HG02870 (cell line): ENCODE measurements around the gene ZPR1.
"Not testable (repeated sequence)": the region's sequence is repeated elsewhere in the genome, so short reads cannot be mapped to it uniquely, and the experiment has no call there.

Experiments
- ATAC-seq: cut with Tn5 transposase; IDR thresholded peaks from one replicate; pipeline ENCODE4 v1.9.1; 2021; ENCODE audit warnings: mild to moderate bottlenecking, moderate library complexity; ENCODE audit not compliant: unreplicated experiment

Gene ZPR1

DNA sequence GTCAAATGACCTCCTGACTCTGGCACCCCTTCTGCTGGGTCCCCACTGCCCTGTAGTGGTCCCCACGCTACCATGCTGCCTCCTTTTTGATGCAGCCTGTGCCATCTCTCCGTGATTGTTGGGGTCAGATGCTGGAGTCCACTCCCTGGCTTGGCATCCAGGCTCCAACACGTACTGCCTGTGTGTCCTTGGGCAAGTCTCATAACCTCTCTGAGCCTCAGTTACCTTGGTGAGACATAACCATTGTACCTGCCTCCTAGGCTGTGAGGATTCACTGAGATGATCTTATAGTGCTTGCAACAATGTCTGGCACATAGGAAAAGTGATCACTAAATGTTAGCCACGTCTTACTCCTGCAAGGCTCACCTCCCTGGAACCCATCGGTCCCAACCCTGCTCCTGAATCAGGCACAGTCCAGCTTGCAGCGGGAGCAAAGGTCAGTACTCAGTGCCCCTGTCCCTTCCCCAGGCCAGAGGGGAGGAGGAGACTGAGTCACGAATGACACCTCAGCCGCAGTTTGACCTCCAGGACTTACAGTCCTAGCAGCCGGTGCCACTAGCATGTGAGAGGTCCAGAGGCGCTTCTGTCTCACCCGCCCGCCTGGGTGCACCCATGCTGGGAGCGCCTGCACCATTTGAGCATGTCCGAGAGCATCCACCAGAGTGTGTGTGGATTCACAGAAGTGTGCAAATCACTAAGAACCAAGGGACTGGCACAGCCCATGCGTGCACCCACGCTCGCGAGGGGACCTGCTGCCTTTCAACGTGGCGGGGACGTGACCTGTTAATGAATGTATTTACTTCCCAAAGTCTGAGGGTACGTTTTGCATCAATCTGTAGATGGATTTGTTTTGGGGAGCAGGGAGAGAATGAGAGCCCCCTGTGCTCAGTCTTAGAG, 38.3 kb upstream of the ZPR1 start:
- ATAC-seq, result no peak

DNA sequence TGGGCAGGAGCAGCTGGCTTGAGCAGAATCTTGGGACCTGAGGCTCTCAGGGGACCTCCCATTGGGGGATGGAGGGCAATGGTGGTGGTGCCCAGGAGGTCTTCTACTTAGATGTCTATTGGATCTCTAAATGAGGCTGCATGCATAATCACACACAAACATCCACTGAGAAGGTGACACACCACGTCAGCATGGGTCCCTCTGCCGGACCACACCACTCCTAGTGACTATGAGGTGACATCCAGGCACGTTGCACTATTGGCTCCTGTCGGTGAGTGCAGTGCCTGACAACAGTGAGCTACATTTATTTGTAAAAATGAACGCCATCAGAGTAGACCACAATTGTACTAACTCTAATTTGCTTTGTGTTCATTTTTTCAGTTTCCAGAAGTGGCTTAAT, 37.6 kb upstream of the ZPR1 start:
- no peak for ATAC-seq

DNA sequence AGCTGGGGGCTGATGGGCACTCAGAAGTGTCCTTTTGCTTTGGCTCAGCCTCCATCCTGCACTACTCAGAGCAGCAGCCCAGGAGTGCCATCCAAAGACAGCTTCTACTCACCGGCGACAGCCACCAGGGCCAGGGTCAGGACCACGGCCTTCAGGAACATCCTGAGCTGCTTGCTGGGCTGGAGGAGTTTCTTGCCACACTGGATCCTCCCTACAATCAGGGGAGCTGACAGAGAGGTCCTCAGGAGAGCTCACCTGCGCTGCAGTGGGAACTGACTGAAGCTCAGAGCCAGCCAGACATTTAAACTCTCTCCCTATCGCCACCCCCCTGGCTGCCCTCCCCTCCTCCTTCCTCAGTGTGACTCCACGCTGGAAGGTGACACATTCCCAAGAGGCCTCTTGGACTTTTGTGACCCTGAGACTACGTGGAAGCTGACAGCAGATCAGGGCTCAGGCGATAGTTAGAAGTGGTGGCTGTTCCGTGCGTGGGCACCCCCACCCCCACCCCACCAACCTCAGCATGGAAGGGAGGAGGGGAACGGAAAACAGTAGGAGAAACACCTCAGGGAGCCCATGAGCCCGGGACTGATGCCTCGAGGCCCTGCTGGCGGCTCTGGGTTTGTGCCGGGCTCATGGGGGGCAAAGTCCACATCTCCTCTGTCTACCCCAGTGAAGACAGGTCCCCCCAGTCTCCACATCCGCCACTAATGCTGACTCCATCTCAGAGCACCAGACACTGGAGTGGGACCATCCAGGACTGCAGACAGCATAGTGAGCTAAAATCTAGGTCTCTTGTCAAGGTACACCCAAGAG, 35.4 kb upstream of the ZPR1 start, which contains the start of gene APOA4:
APOA4 (minus strand) TSS at position 274 of the 813 bp plus-strand sequence; CDS start at position 161, 113 bp downstream.
- no peak for ATAC-seq

DNA sequence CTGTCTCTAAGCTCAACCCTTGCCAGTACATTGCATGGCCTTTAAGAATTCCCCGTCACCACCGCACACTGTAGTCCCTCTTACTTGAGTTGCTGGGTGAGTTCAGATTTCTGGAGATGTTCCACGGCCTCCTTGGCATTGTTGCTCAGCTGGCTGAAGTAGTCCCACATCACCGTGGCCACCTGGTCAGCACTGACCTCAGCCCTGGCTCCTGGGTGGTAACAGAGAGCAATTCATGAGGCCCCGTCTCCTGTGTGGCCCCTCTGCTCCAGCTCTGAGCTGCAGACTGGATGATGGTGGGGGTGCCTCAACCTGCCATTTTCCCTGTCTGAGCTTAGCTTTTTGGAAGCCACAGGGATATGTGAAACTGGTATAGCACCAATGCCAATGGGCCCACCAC, 34.8 kb upstream of the ZPR1 start:
- ATAC-seq, result no peak

DNA sequence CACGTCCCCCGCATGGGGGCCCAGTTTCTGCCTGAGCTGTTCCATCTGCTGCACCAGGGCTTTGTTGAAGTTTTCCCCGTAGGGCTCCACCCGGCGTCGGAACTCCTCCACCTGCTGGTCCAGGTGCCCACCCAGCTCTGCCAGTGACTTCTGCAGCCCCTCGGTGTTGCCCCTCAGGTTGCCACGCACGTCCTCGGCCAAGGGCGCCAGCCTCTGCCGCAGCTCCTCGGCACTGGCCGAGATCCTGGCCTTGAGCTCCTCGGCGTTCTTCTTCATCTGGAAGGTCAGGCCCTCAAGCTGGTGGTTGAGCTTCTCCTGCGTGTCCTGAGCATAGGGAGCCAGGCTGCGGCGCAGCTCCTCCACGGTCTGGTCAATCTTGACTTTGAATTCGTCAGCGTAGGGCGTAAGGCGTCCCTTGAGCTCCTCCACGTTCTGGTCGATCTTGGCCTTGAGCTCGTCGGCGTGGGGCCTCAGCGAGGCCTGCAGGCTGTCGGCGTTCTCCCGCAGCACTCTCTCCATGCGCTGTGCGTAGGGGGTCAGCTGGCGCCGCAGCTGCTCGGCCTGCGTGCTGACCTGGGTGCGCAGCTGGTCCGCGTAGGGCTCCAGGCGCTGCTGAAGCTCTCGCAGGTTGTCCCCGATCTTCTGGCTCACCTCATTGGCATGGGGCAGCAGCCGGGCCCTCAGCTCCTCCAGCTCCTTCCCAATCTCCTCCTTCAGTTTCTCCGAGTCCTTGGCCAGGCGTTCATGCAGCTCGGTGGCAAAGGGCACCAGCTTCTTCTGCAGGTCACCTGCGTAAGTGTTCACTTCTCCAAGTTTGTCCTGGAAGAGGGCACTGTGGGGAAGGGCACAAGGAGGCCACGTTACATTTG, 33.5 kb upstream of the ZPR1 start:
- no peak for ATAC-seq

DNA sequence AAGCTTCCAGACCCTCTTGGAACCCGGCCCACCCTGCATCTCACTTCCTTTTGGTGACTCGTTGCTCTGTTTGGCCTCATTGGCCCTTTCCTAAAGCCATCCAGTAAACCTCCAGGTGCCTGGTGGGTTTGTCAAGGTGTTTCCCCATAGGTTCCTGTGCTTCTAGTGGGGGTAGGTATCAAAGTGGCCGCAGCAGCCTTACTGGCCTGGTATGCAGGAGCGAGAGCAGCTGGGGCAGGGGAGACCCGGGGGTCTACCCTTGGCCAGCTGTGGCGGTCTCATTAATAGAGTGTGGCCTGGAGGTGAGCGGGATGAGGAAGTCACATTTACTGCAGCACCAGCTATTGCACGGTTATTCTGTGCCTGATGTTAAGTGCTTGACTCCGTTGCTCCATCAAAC, 31.2 kb upstream of the ZPR1 start:
- ATAC-seq, result no peak

DNA sequence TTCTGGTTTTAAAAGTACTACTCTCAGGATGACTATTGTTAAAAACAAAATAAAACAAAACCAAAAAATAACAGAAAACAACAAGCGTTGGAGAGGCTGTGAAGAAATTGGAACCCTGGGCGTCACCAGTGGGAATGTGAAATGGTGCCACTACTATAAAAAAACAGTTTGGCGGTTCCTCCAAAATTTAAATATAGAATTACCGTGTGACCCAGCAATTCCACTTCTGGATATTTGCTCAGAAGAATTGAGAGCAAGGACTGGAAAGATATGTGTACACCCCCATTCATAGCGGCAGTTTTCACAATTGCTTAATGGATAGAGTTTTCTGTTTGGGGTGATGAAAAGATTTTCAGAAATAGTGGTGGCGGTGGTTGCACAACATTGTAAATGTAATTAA, 26.7 kb upstream of the ZPR1 start:
- no peak for ATAC-seq

DNA sequence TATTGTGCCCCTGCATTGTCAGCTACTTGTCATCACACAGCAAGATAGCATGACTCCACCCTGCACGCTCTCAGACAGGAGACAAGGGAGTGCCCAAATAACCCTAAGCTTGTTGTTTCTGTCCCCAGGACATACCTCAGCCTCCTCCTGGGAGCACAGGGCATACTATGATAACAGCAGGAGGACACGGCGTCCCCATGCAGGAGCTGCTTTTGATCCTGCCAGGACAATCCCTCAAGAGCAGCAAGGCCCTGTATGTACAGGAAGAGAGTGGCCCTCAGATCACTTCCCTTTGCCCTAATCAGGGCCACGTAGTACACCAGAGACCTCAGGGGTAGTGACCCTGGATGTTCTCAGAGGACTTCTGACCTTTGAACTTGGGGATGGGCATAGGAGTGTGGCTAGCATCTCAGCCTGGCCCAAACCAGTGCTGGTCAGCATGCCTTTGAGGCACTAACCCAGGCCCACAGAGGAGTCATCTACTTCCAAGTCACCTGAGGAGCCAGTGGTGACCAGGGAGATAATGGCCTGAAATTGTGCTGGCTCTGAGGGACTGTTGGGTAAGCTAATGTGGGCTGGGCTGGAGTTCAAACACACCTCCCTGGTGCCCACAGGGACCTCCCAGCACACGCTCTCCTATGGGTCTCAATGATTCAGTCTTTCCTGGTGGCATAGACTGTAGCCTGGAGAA, 26.1 kb upstream of the ZPR1 start:
- no peak for ATAC-seq

DNA sequence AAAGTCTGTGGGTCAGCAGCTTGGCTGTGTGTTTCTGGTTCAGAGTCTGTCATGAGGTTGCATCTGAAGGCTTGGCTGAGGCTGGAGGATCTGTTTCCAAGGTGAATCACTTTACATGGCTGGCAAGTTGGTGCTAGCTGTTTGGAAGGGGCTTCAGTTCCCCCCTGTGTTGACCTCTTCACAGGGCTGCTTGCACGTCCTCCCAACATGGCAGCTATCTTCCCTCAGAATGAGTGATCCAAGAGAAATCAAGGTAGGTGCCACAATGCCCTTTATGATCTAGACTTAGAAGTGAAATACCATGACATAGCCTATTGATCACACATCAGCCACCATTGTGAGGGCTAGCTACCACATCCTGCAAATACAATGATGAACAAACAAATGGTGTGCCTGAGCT, 25.3 kb upstream of the ZPR1 start:
- no peak for ATAC-seq

DNA sequence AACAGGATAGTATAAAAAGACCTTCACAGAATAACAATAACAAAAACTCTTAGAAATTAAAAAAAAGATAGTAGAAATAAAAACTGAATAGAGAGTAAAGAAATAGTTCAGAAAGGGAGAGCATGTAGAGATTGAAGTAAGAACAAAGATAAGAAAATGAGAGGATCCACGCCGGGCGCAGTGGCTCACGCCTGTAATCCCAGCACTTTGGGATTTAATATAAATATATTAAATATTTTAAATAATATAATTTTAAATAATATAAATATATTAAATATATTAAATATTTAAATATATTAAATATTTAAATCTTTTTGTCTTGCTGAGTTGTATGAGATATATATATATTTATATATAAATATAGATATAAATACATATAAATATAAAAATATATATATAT, 24.3 kb upstream of the ZPR1 start:
- ATAC-seq, result no peak

DNA sequence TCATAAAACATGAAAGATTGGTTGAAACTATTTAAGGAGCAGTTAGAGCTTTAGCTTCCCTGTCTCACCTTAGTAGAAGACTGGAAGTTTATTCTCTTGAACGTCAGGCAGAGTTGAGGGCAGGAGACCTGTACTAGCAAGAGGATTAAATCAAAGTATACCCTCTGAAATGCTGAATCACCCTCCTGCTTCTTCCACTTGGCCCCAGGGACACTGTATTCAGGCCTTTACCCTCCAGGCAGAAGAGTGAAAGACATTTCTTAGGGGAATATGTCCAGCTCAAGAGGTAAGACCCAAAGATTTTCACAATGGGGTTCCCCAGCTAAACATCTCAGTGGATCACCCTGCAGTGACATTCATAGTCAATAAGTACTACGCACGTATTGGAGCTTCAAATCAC, 23.4 kb upstream of the ZPR1 start:
- no peak for ATAC-seq

DNA sequence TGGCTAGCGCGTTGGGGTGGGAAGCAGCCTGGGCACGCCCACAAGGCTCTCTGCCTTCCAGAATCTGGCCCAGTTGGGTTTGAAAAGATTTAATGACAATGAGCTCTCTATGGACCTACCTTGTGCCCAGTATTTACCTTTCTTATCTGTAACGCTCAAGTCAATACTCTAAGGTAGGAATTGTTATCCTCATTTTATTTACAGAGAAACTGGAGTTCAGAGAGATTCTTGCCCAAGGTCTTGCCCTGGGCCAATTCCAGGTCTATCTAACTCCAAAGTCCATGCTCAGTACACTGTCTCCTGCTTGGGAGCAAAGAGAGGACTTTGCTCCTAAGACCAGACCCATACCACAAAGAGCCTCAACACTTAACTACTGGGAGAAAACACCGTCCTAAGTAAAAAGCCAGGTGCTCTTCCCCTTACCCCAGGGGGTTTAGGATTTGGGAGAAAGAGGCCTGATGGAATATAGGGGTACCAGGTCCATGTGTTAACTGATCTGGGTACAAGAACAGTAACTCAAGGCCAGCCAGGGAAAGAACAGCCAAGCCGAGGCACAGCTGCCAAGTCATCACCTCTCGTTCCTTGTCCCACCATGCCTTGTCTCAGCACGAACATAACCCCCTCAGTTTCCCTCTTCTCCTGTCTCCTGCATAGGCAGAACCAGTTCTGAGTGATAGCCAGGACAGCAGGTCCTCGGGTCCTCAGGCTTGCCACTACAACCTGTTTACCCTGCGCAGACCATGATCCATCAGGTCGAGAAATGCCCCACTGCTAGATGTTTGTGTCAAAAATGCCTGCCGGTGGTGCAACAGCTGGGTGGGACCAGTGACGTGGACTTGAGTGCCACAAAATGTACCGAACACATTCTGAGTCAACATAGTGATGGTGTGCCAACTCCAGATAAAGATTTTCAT, 20.7 kb upstream of the ZPR1 start:
- ATAC-seq, result no peak

DNA sequence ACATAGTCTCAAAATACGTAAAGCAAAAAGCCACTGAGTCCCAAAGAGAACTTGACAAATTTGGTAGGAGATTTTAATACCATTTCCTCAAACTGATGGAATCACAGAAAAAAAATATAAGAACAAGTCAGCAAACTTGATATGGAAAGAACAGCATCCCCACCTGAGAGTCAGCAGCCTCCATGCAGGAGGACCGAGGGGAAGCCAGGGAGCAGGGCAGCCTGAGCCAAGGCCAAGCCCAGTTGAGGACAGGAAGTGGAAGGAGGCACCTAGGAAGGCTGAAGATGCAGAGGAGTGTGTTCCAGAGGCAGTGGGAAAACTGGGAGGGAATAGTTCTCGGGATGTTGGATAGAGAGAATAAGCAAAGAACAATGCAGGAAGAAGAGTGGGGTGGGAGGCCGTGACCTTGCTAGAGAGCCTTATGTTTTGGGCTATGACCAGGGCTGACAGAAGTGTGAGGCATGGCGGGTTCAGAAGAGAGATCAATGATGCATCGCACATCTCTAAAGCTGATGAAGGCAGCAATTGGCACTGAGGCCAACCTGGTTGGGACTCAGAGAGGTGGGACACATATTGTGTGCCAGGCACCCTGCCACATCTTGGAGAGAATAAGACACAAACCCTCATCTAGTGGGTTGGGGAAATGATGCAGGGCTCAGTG, 19.9 kb upstream of the ZPR1 start:
- no peak for ATAC-seq

DNA sequence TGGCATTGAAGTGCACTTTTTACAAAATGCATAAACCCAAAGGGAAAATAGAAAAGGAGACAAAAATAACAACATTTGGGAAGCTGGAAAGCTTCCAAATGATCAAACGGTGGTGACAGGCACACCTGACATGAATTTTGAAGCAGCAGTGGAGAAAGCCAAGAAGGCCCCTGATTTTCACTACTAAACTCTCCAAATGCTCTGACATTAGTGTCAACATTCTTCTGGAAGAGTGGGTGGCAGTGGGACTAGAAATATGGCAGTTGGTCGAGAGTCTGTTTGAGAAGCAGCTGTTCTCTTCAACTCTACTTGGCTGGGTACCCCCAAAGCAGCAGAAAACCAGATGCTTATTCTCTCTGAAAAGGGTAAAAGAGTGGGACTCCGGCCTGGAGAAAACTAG, 16.2 kb upstream of the ZPR1 start:
- no peak for ATAC-seq

DNA sequence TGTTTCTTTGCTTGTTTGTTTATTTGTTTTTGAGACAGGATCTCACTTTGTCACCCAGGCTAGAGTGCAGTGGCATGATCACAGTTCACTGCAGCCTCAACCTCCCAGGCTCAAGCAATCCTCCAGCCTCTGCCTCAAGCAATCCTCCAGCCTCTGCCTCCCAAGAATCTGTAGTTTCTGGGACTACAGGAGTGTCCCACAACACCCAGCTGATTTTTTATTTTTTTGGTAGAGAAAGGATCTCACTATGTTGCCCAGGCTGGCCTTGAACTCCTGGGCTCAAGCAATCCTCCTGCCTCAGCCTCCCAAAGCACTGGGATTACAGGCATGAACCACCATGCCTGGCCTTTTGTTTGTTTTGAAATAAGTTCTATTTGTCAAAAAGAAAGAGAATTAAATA, 13.8 kb upstream of the ZPR1 start:
- ATAC-seq, result not testable (repeated sequence)

DNA sequence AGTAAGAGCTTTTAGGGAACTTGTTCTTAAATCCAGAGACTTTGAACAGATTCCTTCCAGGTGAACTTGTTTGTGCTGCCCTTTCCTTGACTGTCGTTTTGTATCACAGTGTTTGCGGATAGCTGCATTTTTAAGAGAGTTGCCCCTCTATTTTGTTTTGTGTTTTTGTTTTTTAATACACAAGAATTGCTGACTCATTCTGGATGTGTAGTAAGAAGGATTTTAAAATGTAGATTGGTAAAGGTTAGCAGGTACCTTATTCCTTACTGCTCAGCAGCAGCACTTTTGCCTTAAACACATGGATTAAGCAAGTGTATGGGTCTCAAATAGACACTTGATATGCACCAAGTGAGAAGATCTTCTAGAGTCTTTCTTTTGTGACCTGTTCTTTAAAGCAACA, 12.8 kb upstream of the ZPR1 start:
- no peak for ATAC-seq

DNA sequence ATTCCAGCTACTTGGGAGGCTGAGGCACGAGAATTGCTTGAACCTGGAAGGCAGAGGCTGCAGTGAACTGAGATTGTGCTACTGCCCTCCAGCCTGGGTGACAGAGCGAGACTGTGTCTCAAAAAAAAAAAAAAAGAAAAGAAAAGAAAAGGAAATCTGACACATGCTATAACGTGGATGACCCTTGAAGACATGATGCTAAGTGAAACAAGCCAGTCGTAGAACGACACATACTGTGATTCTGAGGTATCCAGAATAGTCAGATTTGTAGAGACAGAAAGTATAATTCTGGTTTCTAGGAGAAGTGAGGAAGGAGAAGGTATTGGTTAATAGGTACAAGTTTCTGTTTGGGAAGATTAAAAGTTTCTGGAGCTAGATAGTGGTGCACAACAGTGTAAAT, 10.5 kb upstream of the ZPR1 start:
- ATAC-seq, result no peak

DNA sequence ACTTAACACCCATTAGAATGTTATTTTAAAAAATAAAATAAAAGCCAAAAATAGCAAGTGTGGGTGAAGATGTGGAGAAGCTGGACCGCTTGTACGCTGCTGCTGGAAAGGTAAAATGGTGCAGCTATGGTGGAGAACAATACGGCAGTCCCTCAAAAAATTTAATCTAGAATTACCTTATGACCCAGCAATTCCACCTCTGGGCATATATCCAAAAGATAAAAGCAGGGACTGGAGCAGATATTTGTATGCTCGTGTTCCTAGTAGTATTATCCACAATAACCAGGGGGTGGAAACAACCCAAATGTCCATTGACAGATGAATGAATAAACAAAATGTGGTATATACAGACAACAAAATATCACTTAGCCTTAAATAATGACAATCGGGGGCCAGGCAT, 10.0 kb upstream of the ZPR1 start:
- no peak for ATAC-seq

DNA sequence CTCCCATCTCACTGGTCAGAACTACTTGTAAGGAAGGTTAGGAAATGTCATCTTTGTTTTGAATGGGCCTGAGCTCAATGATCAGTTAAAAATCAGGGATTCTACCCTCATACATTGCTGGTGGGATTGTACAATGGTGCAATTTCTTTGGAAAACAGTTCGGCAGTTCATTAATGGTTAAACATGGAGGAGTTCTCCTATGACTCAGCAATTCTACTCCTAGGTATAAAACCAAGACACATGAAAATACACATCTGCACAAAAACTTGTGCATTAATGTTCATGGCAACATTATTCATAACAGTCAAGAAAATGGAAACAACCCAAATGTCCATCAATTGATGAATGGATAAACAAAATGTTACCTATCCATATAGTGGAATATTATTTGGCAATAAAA, 8.7 kb upstream of the ZPR1 start:
- no peak for ATAC-seq
